WERI-Rb-1 (cell line): ENCODE results near the gene ARL17B.
"Not testable (repeated sequence)": the region's sequence is repeated elsewhere in the genome, so short reads cannot be mapped to it uniquely, and the experiment has no call there.

ENCODE experiments used
- DNase-seq: peaks from one replicate; pipeline ENCODE4 v3.0.0-alpha.2; 2020
- H3K27ac ChIP-seq: fragments of 250-450 bp; sonication (Bioruptor Pico); 2 replicates; pipeline ENCODE4 v1.5.1; 2020; ENCODE audit warnings: mild to moderate bottlenecking, moderate library complexity
- H3K27me3 ChIP-seq: fragments of 250-450 bp; sonication (Bioruptor Pico); 2 replicates; pipeline ENCODE4 v1.5.1; 2021; ENCODE audit warnings: mild to moderate bottlenecking, low read depth, moderate library complexity; ENCODE audit not compliant: insufficient read depth, severe bottlenecking
- H3K36me3 ChIP-seq: fragments of 250-450 bp; sonication (Bioruptor Pico); 2 replicates; pipeline ENCODE4 v1.5.1; 2020; ENCODE audit warnings: mild to moderate bottlenecking, moderate library complexity
- H3K4me3 ChIP-seq: 2 replicates; pipeline ENCODE4 v1.5.1; 2011; ENCODE audit warnings: low read depth, mild to moderate bottlenecking, control low read depth, low read length
- H3K9me3 ChIP-seq: fragments of 250-450 bp; sonication (Bioruptor Pico); 2 replicates; pipeline ENCODE4 v1.5.1; 2021; ENCODE audit warnings: mild to moderate bottlenecking, moderate library complexity; ENCODE audit not compliant: severe bottlenecking
- TF ChIP-seq, protein P1 (sequence below): IDR thresholded peaks from 2 replicates; pipeline ENCODE4 v1.5.1; 2011; ENCODE audit warnings: low read depth, mild to moderate bottlenecking, control low read depth, inconsistent platforms, low read length

Gene ARL17B

DNA sequence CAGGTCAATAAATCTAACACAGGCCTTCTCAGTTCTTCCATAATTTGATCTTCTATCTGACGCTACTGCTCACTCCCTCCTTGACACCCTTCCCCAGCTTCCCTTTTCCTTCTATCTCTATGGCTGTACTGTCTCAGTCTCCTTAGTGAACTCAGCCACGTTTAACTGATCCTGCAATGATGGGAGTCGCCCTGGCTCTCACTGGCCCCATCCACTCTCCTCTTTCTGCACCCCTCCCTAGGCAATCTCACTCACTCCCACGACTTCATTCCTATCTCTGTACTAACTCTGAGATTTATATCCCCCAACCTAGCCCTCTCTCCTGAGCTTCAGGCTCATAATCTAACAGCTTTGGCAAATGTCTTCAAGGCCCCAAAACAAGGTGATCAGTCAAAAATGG is 7.7 kb downstream of the ARL17B start:
- DNase-seq, H3K4me3 ChIP-seq, H3K27me3 ChIP-seq, H3K9me3 ChIP-seq, H3K27ac ChIP-seq, H3K36me3 ChIP-seq: not testable (repeated sequence)

DNA sequence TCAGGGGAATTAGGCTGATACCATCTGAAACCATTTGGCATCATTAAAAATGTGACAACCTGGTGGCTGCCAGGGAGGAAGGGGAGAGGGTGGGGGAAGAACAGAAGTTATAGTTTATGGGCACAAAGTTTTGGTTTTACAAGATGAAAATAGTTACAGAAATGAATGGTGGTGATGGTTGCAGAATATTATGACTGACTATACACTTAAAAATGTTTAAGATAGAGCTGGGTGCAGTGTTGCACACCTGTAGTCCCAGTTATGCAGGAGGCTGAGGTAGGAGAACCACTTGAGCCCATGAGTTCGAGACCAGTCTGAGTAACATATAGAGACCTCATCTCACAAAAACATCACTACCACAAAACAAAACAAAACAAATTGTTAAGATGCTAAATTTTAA is 12.5 kb downstream of the ARL17B start:
- H3K27ac ChIP-seq, H3K27me3 ChIP-seq: not testable (repeated sequence)

DNA sequence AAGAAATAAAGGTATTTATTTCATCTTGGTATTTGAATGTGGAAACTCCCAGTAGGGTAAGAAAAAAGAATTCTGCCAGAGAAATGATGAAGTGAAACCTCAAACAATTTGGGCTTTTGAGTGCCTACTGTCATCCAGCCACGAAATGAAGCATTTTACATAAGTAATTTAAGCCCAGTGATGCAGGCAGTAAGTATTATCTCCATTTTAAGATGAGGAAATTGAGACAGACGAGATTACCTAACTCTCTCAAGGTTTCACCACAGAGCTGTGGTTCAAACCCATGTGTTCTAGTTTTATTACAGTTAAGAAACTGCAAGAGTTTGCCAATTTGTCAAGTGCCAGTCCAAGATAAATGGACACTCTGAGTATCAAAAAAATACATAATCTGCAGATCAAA is 13.2 kb downstream of the ARL17B start:
- H3K36me3 ChIP-seq, H3K9me3 ChIP-seq, H3K27ac ChIP-seq, DNase-seq, H3K4me3 ChIP-seq, H3K27me3 ChIP-seq: not testable (repeated sequence)

More for the DNA sequence above, 12.5 kb downstream of the ARL17B start:
- not testable (repeated sequence) for H3K9me3 ChIP-seq, DNase-seq, H3K4me3 ChIP-seq, H3K36me3 ChIP-seq

DNA sequence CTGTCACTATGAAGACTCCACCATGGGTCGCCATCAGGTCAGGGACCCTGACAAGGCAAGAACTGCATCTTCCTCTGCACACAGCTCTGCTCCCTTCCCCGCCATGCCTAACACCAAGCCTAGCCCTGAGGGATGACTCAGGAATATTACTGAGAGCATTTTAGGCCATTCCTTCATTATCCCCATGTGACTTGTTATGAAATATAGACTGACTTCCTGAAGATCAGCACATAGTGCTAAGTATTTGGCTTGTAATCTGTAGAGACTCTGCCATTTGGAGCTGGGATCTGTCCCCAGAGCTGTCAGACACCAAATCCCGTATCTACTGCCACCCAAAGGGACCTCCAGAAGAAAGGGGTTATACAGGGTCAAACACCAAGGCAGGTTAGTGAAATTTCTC is 19.4 kb downstream of the ARL17B start:
- H3K36me3 ChIP-seq, H3K27me3 ChIP-seq, H3K27ac ChIP-seq, DNase-seq, H3K4me3 ChIP-seq, H3K9me3 ChIP-seq: not testable (repeated sequence)

DNA sequence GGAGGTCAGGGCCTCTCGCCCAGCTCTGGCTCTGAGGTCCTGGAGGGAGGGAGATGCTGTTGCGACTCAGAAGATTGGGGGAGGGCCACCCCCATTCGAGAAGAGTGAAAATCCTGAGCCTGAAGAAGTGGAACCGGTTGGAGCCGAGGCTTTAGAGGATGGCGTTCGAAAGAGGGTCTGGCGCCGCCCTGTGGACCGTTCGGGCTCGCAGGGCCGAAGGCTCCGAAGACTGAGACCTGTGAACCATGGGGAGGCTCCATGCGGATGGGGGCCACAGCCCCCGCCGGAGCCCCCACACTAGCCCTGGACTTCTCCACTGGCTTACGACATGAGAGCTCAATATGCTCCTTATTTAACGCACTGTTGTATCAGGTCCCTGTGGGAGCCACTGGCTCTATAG is 20.3 kb downstream of the ARL17B start:
- not testable (repeated sequence) for H3K36me3 ChIP-seq, H3K27me3 ChIP-seq, H3K4me3 ChIP-seq, DNase-seq, H3K9me3 ChIP-seq, H3K27ac ChIP-seq

DNA sequence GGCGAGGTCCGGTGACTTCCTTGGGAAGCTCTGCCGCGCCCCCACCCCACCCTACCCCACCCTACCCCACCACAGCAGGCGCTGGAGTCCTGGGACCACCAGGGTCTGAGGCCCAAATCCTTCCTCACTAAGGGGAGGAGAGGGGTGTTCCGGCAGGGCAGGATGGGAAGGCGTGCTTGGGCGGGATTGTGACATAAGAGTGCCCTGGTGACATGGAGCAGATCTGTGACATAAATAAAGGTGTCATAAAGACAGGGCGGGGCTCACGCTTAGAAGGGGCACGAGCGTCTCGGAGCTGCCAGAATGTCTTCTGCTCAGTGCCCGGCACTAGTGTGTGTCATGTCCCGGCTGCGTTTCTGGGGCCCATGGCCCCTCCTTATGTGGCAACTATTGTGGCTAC is 66.7 kb downstream of the ARL17B start, which contains the start of gene LRRC37A:
TSS of gene LRRC37A (plus strand) at position 301 of the 400 bp plus-strand sequence. CDS start at position 304, 3 bp downstream.
- not testable (repeated sequence) for H3K9me3 ChIP-seq, H3K27ac ChIP-seq, H3K27me3 ChIP-seq, DNase-seq, H3K36me3 ChIP-seq, H3K4me3 ChIP-seq

DNA sequence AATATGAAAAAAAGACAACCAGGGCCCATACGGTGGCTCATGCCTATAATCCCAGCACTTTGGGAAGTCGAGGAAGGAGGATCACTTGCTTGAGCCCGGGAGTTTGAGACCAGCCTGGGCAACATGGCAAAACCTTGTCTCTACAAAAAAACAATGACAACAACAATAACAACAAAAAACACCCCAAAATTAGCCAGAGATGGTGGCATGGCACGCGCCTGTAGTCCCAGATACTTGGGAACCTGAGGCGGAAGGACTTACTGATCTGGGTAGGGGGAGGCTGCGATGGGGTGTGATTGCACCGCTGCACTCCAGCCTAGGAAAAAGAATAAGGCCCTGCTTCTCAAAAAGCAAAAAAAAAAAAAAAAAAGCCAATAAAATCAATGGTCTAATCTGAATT is 69.9 kb downstream of the ARL17B start:
- not testable (repeated sequence) for H3K27ac ChIP-seq, DNase-seq, H3K4me3 ChIP-seq, H3K36me3 ChIP-seq, H3K9me3 ChIP-seq, H3K27me3 ChIP-seq

DNA sequence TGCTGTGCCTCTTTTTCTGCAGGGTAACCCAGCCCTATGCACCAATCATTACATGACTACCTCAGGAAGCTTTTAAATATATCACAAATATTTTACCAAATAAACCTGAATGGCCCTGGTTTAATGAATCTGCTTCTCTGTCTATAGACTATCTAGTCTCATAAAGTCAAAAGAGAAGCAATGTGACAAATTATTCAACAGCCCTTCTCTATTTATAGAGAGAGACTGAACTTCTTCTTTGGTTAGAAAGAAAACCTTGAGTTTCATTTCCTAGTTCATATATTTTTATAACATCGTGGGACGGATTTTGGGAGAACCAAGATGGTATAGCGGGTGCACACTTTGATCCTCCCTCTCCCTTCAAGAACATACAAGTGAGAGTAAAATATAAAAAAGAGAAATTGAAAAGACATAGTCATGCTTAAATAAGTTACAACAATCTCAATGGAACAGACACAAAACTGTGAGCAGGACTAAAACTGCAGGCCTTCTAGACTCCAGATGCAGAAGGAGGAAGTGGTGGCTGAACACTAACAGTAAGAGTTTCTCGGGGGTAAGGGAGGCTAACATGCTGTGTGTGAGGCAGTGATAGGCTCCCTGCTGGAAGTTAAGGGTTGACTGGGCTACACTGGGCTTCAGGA is 70.5 kb downstream of the ARL17B start:
- H3K9me3 ChIP-seq, H3K27ac ChIP-seq, H3K27me3 ChIP-seq, H3K4me3 ChIP-seq, H3K36me3 ChIP-seq, DNase-seq: not testable (repeated sequence)

DNA sequence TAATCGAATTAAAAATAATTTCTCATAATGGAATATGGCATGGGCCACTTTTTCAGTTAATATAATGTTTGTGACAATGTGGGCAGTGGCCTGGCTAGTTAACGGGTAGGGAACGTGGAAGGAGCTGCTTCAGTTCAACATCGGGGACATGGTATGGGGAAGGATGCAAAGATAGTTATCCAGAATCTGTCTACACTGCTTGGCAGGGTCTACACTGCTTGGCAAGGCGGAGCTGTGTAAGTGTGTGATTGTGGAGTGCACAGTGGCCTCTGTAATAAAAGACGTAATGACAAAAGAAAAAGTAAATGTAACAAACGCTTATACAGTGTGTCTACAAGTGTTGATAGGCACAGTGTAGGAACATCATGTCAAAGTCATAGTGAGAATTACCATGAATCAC is 74.0 kb downstream of the ARL17B start:
- H3K27ac ChIP-seq, DNase-seq, H3K27me3 ChIP-seq, H3K4me3 ChIP-seq, H3K36me3 ChIP-seq, H3K9me3 ChIP-seq: not testable (repeated sequence)

DNA sequence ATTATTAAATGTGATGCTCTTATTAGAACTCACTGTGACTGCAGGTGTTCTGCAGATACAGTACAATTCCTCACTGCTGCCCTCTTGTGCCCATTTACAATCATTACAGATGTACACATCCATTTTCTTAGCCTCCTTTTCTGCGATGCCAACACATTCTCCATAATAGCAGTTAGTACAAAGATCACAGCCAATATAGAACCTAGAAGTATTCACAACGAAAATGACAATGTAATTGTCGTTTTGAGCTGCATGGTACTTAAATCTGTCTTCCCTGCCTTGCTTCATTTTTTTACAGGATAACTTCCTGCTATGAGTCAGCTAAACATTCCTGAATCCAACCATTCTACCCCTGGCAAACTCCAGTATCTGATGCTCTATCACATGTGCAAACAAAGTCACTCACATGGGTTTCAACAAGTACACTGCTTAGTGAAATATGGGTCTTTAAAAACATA is 74.8 kb downstream of the ARL17B start:
- not testable (repeated sequence) for H3K36me3 ChIP-seq, H3K27ac ChIP-seq, H3K4me3 ChIP-seq, H3K9me3 ChIP-seq, H3K27me3 ChIP-seq
- peak; percentile 73 for DNase-seq
- TF ChIP-seq, protein P1, sequence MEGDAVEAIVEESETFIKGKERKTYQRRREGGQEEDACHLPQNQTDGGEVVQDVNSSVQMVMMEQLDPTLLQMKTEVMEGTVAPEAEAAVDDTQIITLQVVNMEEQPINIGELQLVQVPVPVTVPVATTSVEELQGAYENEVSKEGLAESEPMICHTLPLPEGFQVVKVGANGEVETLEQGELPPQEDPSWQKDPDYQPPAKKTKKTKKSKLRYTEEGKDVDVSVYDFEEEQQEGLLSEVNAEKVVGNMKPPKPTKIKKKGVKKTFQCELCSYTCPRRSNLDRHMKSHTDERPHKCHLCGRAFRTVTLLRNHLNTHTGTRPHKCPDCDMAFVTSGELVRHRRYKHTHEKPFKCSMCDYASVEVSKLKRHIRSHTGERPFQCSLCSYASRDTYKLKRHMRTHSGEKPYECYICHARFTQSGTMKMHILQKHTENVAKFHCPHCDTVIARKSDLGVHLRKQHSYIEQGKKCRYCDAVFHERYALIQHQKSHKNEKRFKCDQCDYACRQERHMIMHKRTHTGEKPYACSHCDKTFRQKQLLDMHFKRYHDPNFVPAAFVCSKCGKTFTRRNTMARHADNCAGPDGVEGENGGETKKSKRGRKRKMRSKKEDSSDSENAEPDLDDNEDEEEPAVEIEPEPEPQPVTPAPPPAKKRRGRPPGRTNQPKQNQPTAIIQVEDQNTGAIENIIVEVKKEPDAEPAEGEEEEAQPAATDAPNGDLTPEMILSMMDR = peak; percentile 71

DNA sequence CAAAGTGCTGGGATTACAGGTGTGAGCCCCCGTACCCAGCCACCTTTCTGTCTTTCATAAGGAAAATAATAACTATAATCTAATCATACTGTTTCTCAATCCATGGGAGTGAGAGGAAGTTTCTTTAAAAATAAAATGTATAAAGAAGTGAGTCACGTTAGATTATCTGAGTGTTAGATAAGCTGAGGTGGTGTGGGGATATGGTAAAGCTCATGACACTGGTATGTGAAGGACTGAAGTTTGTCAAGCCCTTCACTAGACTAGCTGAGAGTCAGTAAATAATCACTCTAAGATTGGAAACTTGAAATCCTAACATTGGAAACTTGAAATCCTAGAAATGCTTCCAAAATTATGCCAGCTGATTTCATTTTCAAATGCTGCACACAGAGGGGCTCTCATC is 76.1 kb downstream of the ARL17B start:
- not testable (repeated sequence) for DNase-seq, H3K27ac ChIP-seq, H3K27me3 ChIP-seq, H3K36me3 ChIP-seq, H3K4me3 ChIP-seq, H3K9me3 ChIP-seq

DNA sequence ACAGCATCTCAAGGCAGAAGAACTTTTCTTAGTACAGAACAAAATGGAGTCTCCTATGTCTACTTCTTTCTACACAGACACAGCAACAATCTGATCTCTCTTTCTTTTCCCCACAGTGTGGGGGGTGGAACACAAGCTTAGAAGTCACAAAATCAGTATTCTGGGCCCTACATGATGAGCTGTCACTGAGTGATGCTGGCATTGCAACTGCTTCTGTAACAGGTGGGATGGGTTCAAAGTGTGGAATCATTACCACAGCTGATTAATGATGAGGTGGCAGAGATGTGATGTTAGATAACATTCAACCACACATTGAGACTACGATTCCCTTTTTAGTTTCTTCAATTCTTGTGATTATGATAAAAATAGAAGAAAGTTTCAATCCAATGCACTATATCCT is 77.1 kb downstream of the ARL17B start:
- not testable (repeated sequence) for H3K9me3 ChIP-seq, H3K27me3 ChIP-seq, DNase-seq, H3K36me3 ChIP-seq, H3K4me3 ChIP-seq, H3K27ac ChIP-seq

DNA sequence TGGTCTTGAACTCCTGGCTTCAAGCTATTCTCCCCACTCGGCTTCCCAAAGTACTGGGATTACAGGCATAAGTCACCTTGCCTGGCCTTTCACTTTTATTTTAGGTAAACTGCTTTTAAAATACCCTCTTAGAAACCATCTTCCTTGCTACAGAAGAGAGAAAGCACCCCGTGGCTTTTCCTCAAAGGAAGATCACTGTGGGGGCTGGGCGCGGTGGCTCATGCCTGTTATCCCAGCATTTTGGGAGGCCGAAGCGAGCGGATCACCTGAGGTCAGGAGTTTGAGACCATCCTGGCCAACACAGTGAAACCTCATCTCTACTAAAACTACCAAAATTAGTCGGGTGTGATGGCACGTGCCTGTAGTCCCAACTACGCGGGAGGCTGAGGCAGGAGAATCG is 78.9 kb downstream of the ARL17B start:
- not testable (repeated sequence) for H3K9me3 ChIP-seq, H3K4me3 ChIP-seq, H3K36me3 ChIP-seq, H3K27me3 ChIP-seq, DNase-seq, H3K27ac ChIP-seq

DNA sequence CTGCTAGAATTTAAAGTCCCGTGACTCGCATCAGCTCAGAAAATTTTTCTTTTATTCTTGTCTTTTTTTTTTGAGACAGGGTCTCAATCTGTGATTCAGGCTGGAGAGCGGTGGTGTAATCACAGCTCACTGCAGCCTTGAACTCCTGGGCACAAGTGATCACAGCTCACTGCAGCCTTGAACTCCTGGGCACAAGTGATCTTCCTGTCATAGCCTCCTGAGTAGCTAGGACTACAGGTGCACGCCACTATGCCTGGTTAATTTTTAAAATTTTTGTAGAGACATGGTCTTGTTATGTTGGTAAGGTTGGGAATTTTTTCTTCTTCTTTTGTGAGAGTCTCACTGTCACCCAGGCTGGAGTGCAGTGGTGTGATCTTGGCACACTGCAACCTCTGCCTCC is 80.2 kb downstream of the ARL17B start:
- not testable (repeated sequence) for H3K4me3 ChIP-seq, DNase-seq, H3K27ac ChIP-seq, H3K9me3 ChIP-seq, H3K27me3 ChIP-seq, H3K36me3 ChIP-seq
